ENCODE data around the gene TCOF1.

Gene TCOF1

DNA sequence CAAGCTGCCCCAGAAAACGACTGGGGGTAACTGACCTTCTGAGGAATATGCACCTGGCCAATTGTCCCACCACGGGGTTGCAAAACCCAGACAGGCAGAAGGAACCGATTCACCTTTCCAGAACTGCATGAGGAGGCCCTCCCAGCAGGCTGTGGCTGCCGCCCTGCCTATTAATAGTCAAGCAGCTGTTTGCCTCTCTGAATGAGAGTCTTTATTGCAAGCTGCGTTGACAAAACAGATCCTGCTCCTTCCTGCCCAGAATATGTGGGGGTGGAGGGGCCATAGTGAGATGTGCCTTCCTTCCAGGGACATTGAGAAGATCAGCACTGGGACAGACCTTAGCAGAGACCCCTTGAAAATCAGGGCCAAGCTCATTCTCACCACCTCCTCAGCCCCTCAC lies 18.3 kb upstream of the TCOF1 start:
- Histone ChIP-seq H3K9me2 (replicated peaks; ENCODE audit: insufficient read depth, low read length) (no peaks in the 10 kb centered on the region), H3K9ac (ENCODE audit: low read length) (no peak overlapping the region), H3K9me3 (ENCODE audit: insufficient read depth, low read length) (no peaks in the 10 kb centered on the region), H3K79me2 (ENCODE audit: insufficient read depth, low read length) (no peaks in the 10 kb centered on the region), H3K27me3 (ENCODE audit: low read length) (no peaks in the 10 kb centered on the region), H2AFZ (ENCODE audit: low read depth, low read length, severe bottlenecking) (no peak overlapping the region), H3F3A (ENCODE audit: insufficient read depth) (no peaks in the 10 kb centered on the region), H3K4me3 (ENCODE audit: insufficient read depth, low read length, poor library complexity, severe bottlenecking) (no peak overlapping the region), H3K4me2 (ENCODE audit: low read depth, low read length, poor library complexity, severe bottlenecking) (no peak overlapping the region), H4K20me1 (ENCODE audit: low read depth, low read length) (no peaks in the 10 kb centered on the region), H3K36me3 (ENCODE audit: low read length) (no peaks in the 10 kb centered on the region), H3K27ac (ENCODE audit: low read depth, low read length) (no peak overlapping the region)
- TF ChIP-seq, protein P1, sequence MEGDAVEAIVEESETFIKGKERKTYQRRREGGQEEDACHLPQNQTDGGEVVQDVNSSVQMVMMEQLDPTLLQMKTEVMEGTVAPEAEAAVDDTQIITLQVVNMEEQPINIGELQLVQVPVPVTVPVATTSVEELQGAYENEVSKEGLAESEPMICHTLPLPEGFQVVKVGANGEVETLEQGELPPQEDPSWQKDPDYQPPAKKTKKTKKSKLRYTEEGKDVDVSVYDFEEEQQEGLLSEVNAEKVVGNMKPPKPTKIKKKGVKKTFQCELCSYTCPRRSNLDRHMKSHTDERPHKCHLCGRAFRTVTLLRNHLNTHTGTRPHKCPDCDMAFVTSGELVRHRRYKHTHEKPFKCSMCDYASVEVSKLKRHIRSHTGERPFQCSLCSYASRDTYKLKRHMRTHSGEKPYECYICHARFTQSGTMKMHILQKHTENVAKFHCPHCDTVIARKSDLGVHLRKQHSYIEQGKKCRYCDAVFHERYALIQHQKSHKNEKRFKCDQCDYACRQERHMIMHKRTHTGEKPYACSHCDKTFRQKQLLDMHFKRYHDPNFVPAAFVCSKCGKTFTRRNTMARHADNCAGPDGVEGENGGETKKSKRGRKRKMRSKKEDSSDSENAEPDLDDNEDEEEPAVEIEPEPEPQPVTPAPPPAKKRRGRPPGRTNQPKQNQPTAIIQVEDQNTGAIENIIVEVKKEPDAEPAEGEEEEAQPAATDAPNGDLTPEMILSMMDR (IDR thresholded peaks at IDR 0.05; ENCODE audit: insufficient read depth, low read length, poor library complexity, severe bottlenecking): no peak
- no peak for TF ChIP-seq EZH2phosphoT487 (conservative IDR thresholded peaks at IDR 0.05; ENCODE audit: low read length)

DNA sequence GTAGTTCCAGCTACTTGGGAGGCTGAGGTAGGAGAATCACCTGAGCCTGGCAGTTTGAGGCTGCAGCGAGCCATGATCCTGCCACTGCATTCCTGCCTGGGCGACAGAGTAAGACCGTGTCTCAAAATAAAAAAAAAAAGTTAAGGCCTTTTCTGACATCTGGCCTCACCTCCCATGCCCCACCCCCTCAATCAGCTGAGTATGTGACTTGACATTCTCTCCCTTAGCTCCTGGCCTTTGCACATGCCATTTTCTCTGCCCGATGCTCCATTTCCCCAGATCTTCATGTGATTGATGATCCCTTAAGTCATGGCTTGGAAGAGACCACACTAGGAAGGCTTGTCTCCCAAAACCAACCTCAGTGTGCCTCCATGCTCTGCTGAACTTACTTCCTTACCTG lies 17.7 kb upstream of the TCOF1 start:
- no peak overlapping the region for H3K9ac ChIP-seq (ENCODE audit: low read length)
- H3K4me3 ChIP-seq (ENCODE audit: insufficient read depth, low read length, poor library complexity, severe bottlenecking): no peak overlapping the region
- no peaks in the 10 kb centered on the region for H3K9me2 ChIP-seq (replicated peaks; ENCODE audit: insufficient read depth, low read length)
- no peaks in the 10 kb centered on the region for H3K27me3 ChIP-seq (ENCODE audit: low read length)
- no peak overlapping the region for H2AFZ ChIP-seq (ENCODE audit: low read depth, low read length, severe bottlenecking)
- no peaks in the 10 kb centered on the region for H3K79me2 ChIP-seq (ENCODE audit: insufficient read depth, low read length)
- no peaks in the 10 kb centered on the region for H3F3A ChIP-seq (ENCODE audit: insufficient read depth)
- H3K9me3 ChIP-seq (ENCODE audit: insufficient read depth, low read length): no peaks in the 10 kb centered on the region
- no peak for TF ChIP-seq EZH2phosphoT487 (conservative IDR thresholded peaks at IDR 0.05; ENCODE audit: low read length)
- TF ChIP-seq, protein P1 (IDR thresholded peaks at IDR 0.05; ENCODE audit: insufficient read depth, low read length, poor library complexity, severe bottlenecking): no peak
- H3K27ac ChIP-seq (ENCODE audit: low read depth, low read length): no peak overlapping the region
- H4K20me1 ChIP-seq (ENCODE audit: low read depth, low read length): no peaks in the 10 kb centered on the region
- no peaks in the 10 kb centered on the region for H3K36me3 ChIP-seq (ENCODE audit: low read length)
- no peak overlapping the region for H3K4me2 ChIP-seq (ENCODE audit: low read depth, low read length, poor library complexity, severe bottlenecking)

DNA sequence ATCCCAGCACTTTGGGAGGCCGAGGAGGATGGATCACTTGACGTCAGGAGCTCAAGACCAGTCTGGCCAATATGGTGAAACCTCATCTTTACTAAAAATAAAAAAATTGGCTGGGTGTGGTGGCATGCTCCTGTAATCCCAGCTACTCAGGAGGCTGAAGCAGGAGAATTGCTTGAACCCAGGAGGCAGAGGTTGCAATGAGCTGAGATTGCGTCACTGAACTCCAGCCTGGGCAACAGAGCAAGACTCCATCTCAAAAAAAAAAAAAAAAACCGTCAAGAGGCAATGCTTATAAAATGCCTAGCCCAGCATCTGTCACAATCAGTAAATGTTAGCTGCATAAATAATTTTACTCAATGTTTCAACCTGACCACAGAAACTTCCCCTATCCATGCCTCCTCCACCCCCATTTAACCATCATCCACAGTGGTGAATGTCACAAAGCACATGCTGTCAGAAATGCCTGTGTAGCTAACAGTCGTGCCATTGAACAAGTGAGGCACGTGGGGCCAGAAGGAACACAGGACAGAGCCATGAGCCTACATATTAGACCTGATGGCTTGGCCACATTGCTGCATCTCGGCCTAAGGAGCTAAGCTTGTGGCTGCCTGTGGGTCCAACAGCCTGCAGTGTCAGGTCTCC lies 16.8 kb upstream of the TCOF1 start:
- no peaks in the 10 kb centered on the region for H4K20me1 ChIP-seq (ENCODE audit: low read depth, low read length)
- H3K9me3 ChIP-seq (ENCODE audit: insufficient read depth, low read length): no peaks in the 10 kb centered on the region
- no peak overlapping the region for H2AFZ ChIP-seq (ENCODE audit: low read depth, low read length, severe bottlenecking)
- H3K27me3 ChIP-seq (ENCODE audit: low read length): no peaks in the 10 kb centered on the region
- TF ChIP-seq EZH2phosphoT487 (conservative IDR thresholded peaks at IDR 0.05; ENCODE audit: low read length): no peak
- TF ChIP-seq, protein P1 (IDR thresholded peaks at IDR 0.05; ENCODE audit: insufficient read depth, low read length, poor library complexity, severe bottlenecking): no peak
- no peak overlapping the region for H3K4me3 ChIP-seq (ENCODE audit: insufficient read depth, low read length, poor library complexity, severe bottlenecking)
- H3K79me2 ChIP-seq (ENCODE audit: insufficient read depth, low read length): no peaks in the 10 kb centered on the region
- no peaks in the 10 kb centered on the region for H3K36me3 ChIP-seq (ENCODE audit: low read length)
- H3K9ac ChIP-seq (ENCODE audit: low read length): no peak overlapping the region
- H3K9me2 ChIP-seq (replicated peaks; ENCODE audit: insufficient read depth, low read length): no peaks in the 10 kb centered on the region
- H3F3A ChIP-seq (ENCODE audit: insufficient read depth): no peaks in the 10 kb centered on the region
- no peak overlapping the region for H3K27ac ChIP-seq (ENCODE audit: low read depth, low read length)
- H3K4me2 ChIP-seq (ENCODE audit: low read depth, low read length, poor library complexity, severe bottlenecking): no peak overlapping the region

All from SU-DHL-6 (cell line).